DND-41 (cell line): ENCODE measurements around the gene LRRC4.

Source experiments
- ATAC-seq: fragments of 200-7000 bp; cut with Tn5 transposase; 3 replicates; pipeline ENCODE4 v1.9.1; 2021; ENCODE audit warnings: low read depth; ENCODE audit not compliant: insufficient read depth
- DNase-seq: peaks from one replicate; pipeline ENCODE4 v3.0.0-alpha.2; 2020
- H2AFZ ChIP-seq: 2 replicates; pipeline ENCODE4 v1.6.0; 2012; ENCODE audit warnings: low read depth, low read length
- H3K27ac ChIP-seq: 2 replicates; pipeline ENCODE4 v1.5.1; 2012; ENCODE audit warnings: low read length, inconsistent platforms
- H3K27me3 ChIP-seq: fragments of 200-600 bp; sonication (generic); 2 replicates; pipeline ENCODE4 v1.6.0; 2012; ENCODE audit warnings: low read length, mild to moderate bottlenecking, inconsistent platforms; ENCODE audit not compliant: insufficient read depth, poor library complexity
- H3K36me3 ChIP-seq: 2 replicates; pipeline ENCODE4 v1.5.1; 2012; ENCODE audit warnings: low read length, inconsistent platforms; ENCODE audit not compliant: insufficient read depth
- H3K4me1 ChIP-seq: 2 replicates; pipeline ENCODE4 v1.5.1; 2012; ENCODE audit warnings: mild to moderate bottlenecking, low read length; ENCODE audit not compliant: insufficient read depth
- H3K4me2 ChIP-seq: 2 replicates; pipeline ENCODE4 v1.6.0; 2012; ENCODE audit warnings: mild to moderate bottlenecking, moderate library complexity, low read length, inconsistent platforms; ENCODE audit not compliant: insufficient read depth
- H3K4me3 ChIP-seq, 2 experiments: fragments of 200-600 bp in 1 of 2; shearing (Covaris generic) in 1 of 2; 2 replicates each; pipeline ENCODE4 v1.5.1; 2012 to 2016; ENCODE audit warnings: inconsistent platforms in 2 of 2, low read length in 2 of 2, mild to moderate bottlenecking in 2 of 2, low read depth in 1 of 2, moderate library complexity in 1 of 2
- H3K79me2 ChIP-seq: 2 replicates; pipeline ENCODE4 v1.6.0; 2012; ENCODE audit warnings: low read length, inconsistent platforms; ENCODE audit not compliant: insufficient read depth
- H3K9ac ChIP-seq: 2 replicates; pipeline ENCODE4 v1.6.0; 2012; ENCODE audit warnings: low read depth, mild to moderate bottlenecking, inconsistent platforms, low read length, moderate library complexity
- H3K9me3 ChIP-seq: 2 replicates; pipeline ENCODE4 v1.5.1; 2012; ENCODE audit warnings: low read length, moderate library complexity, mild to moderate bottlenecking, inconsistent platforms; ENCODE audit not compliant: insufficient read depth, severe bottlenecking
- H4K20me1 ChIP-seq: 2 replicates; pipeline ENCODE4 v1.6.0; 2012; ENCODE audit warnings: low read length; ENCODE audit not compliant: insufficient read depth
- CTCF ChIP-seq: IDR thresholded peaks from 2 replicates; pipeline ENCODE4 v1.5.1; 2012; ENCODE audit warnings: borderline replicate concordance, low read length, moderate library complexity, mild to moderate bottlenecking; ENCODE audit not compliant: poor library complexity, severe bottlenecking; ENCODE audit errors: extremely low read depth
- EZH2 ChIP-seq: IDR thresholded peaks from 3 replicates; pipeline ENCODE4 v1.6.1; 2012; ENCODE audit warnings: borderline replicate concordance, low read depth, mild to moderate bottlenecking, moderate library complexity, low read length, inconsistent platforms; ENCODE audit not compliant: severe bottlenecking

Gene LRRC4

GRCh38 chr7:128071376-128071775, 40.1 kb upstream of the LRRC4 start:
- peaks cover 20% of the 10 kb centered on the region; the same call in 1 of the 2 replicates for H3K36me3 ChIP-seq
- no peak overlapping the region for H3K27ac ChIP-seq
- H3K4me3 ChIP-seq, result no peak overlapping the region
- no peak overlapping the region for H3K9ac ChIP-seq
- no peak for TF ChIP-seq CTCF
- TF ChIP-seq EZH2, result no peak
- no peaks in the 10 kb centered on the region for H3K79me2 ChIP-seq
- DNase-seq (no peak), ATAC-seq (no peak)
- H4K20me1 ChIP-seq, result peaks cover 30% of the 10 kb centered on the region; the same call in 1 of the 2 replicates
- H3K4me1 ChIP-seq, result 0 out of 2 replicates have a peak, but pooled peaks cover 3% of the 10 kb centered on the region
- no peaks in the 10 kb centered on the region for H3K9me3 ChIP-seq
- no peaks in the 10 kb centered on the region for H3K27me3 ChIP-seq
- no peak overlapping the region for H3K4me2 ChIP-seq
- H2AFZ ChIP-seq, result no peak overlapping the region

GRCh38 chr7:128069373-128070364, 38.4 kb upstream of the LRRC4 start:
- H3K4me2 ChIP-seq, result no peak overlapping the region
- no peak for TF ChIP-seq CTCF
- TF ChIP-seq EZH2, result no peak
- no peak overlapping the region for H3K27ac ChIP-seq
- no peaks in the 10 kb centered on the region for H3K9me3 ChIP-seq
- peaks cover 3% of the 10 kb centered on the region; the same call in 1 of the 2 replicates for H3K36me3 ChIP-seq
- 0 out of 2 replicates have a peak, but pooled peaks cover 3% of the 10 kb centered on the region for H3K4me1 ChIP-seq
- peaks cover 23% of the 10 kb centered on the region; the same call in 1 of the 2 replicates for H4K20me1 ChIP-seq
- no peaks in the 10 kb centered on the region for H3K27me3 ChIP-seq
- ATAC-seq, result no peak
- no peaks in the 10 kb centered on the region for H3K79me2 ChIP-seq
- no peak overlapping the region for H3K4me3 ChIP-seq
- no peak overlapping the region for H3K9ac ChIP-seq
- DNase-seq, result no peak
- H2AFZ ChIP-seq, result no peak overlapping the region

- Histone ChIP-seq H4K20me1 (peaks cover 23% of the 10 kb centered on the region; the same call in 1 of the 2 replicates), H3K36me3 (no peaks in the 10 kb centered on the region), H3K4me1 (0 out of 2 replicates have a peak, but pooled peaks cover 3% of the 10 kb centered on the region), H3K27ac (no peak overlapping the region), H3K4me2 (no peak overlapping the region), H3K4me3 (no peak overlapping the region), H2AFZ (no peak overlapping the region), H3K27me3 (no peaks in the 10 kb centered on the region), H3K79me2 (no peaks in the 10 kb centered on the region), H3K9ac (no peak overlapping the region), H3K9me3 (no peaks in the 10 kb centered on the region)
- DNase-seq, result no peak
- ATAC-seq, result no peak
- TF ChIP-seq CTCF, result no peak
- no peak for TF ChIP-seq EZH2
Observed at GRCh38 chr7:128068785-128069184, 37.5 kb upstream of the LRRC4 start.
